H1 (cell line): ENCODE data around the gene DYSF.

Source experiments
- CEBPB ChIP-seq: IDR thresholded peaks from 2 replicates; pipeline ENCODE4 v1.6.1; 2012; ENCODE audit warnings: low read depth, low read length
- CTCF ChIP-seq, 3 experiments: IDR thresholded peaks; 1 replicate in 2 of 3; 2 replicates in 1 of 3; pipeline versions ENCODE4 v1.5.1 to v1.6.1; 2011; ENCODE audit warnings: low read length in 3 of 3, mild to moderate bottlenecking in 3 of 3, inconsistent platforms in 2 of 3, low read depth in 1 of 3, moderate library complexity in 1 of 3; ENCODE audit not compliant: insufficient read depth in 1 of 3; ENCODE audit errors: control extremely low read depth in 1 of 3
- EP300 ChIP-seq, 2 experiments: IDR thresholded peaks; 1 replicate in 1 of 2; 2 replicates in 1 of 2; pipeline ENCODE4 v1.6.1; 2011 to 2012; ENCODE audit warnings: low read depth in 2 of 2, low read length in 2 of 2, mild to moderate bottlenecking in 2 of 2, borderline replicate concordance in 1 of 2, inconsistent platforms in 1 of 2, moderate library complexity in 1 of 2
- EZH2 ChIP-seq: fragments of 200-600 bp; sonication (generic); IDR thresholded peaks from 2 replicates; pipeline ENCODE4 v1.7.1; 2012; ENCODE audit warnings: low read depth, mild to moderate bottlenecking, moderate library complexity, low read length, inconsistent platforms; ENCODE audit not compliant: severe bottlenecking
- JUN ChIP-seq: IDR thresholded peaks from 2 replicates; pipeline ENCODE4 v1.6.1; 2011; ENCODE audit warnings: low read depth, mild to moderate bottlenecking, improper control_type of control experiment, low read length
- POLR2A ChIP-seq, 2 experiments: IDR thresholded peaks; 1 replicate in 1 of 2; 2 replicates in 1 of 2; pipeline ENCODE4 v1.6.1; 2011; ENCODE audit warnings: low read depth in 2 of 2, low read length in 2 of 2, mild to moderate bottlenecking in 2 of 2; ENCODE audit errors: control extremely low read depth in 1 of 2
- RAD21 ChIP-seq, 2 experiments: IDR thresholded peaks in 1 of 2; conservative IDR thresholded peaks in 1 of 2; 2 replicates each; pipeline ENCODE4 v1.6.1; 2011; ENCODE audit warnings: low read depth in 2 of 2, low read length in 2 of 2, improper control_type of control experiment in 1 of 2, inconsistent platforms in 1 of 2, mild to moderate bottlenecking in 1 of 2, moderate library complexity in 1 of 2
- RFX5 ChIP-seq: IDR thresholded peaks from 2 replicates; pipeline ENCODE4 v1.6.1; 2011; ENCODE audit warnings: low read depth, low read length, improper control_type of control experiment, borderline replicate concordance
- SAP30 ChIP-seq: fragments of 300-600 bp; sonication (generic); IDR thresholded peaks from 2 replicates; pipeline ENCODE4 v1.7.1; 2012; ENCODE audit warnings: low read length, moderate library complexity, mild to moderate bottlenecking, inconsistent platforms; ENCODE audit not compliant: insufficient read depth, insufficient replicate concordance
- SIN3A ChIP-seq, 2 experiments: IDR thresholded peaks in 1 of 2; conservative IDR thresholded peaks in 1 of 2; 2 replicates each; pipeline ENCODE4 v1.6.1; 2011 to 2012; ENCODE audit warnings: low read length in 2 of 2, improper control_type of control experiment in 1 of 2, low read depth in 1 of 2, mild to moderate bottlenecking in 1 of 2
- YY1 ChIP-seq: IDR thresholded peaks from 2 replicates; pipeline ENCODE4 v1.6.1; 2011; ENCODE audit warnings: low read depth, mild to moderate bottlenecking, low read length
- ZNF274 ChIP-seq: IDR thresholded peaks from 2 replicates; pipeline ENCODE4 v1.7.0; 2012; ENCODE audit warnings: low read length, borderline replicate concordance; ENCODE audit errors: extremely low read depth

DNA sequence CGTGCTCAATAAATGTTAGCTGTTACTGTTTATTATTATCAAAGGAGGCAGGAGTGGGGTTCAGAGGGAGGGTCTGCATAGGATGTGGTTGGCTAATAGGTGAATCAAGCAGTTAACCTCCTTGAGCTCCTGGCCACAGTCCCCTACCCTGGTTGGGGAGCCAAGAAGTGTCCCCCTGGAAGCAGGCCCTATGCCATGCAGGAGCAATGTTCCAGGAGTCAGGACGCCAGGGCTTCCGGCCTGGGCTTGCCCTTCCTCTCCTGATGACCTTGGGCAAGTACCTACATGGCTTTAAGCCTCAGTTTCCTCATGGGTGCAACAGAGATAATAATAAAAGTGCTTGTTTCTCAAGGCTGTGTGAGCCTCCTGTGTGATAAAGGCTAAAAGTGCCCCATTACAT lies 84.9 kb downstream of the DYSF start:
- TF ChIP-seq CTCF (IDR thresholded peaks at IDR 0.05; ENCODE audit: control extremely low read depth in 1 of 3, insufficient read depth in 1 of 3, low read depth in 1 of 3, low read length in 3 of 3): no peak
- no peak for TF ChIP-seq JUN
- TF ChIP-seq RFX5: no peak
- no peak for TF ChIP-seq EZH2
- TF ChIP-seq CEBPB: no peak
- no peak for TF ChIP-seq ZNF274
- no peak for TF ChIP-seq RAD21 (IDR thresholded peaks at IDR 0.05 in 1 of 2, conservative IDR thresholded peaks at IDR 0.05 in 1 of 2; ENCODE audit: low read depth in 2 of 2, low read length in 2 of 2)
- no peak for TF ChIP-seq SIN3A (conservative IDR thresholded peaks at IDR 0.05 in 1 of 2, IDR thresholded peaks at IDR 0.05 in 1 of 2; ENCODE audit: low read depth in 1 of 2, low read length in 2 of 2)
- no peak for TF ChIP-seq EP300 (IDR thresholded peaks at IDR 0.05; ENCODE audit: borderline replicate concordance in 1 of 2, low read depth in 2 of 2, low read length in 2 of 2)
- no peak for TF ChIP-seq POLR2A (IDR thresholded peaks at IDR 0.05; ENCODE audit: control extremely low read depth in 1 of 2, low read depth in 2 of 2, low read length in 2 of 2)
- no peak for TF ChIP-seq SAP30
- TF ChIP-seq YY1: no peak
